CD14-positive monocyte (primary cell): ENCODE data around the gene ESRRA. TPM values are rescaled to one million over a fixed set of nuclear protein-coding genes. Genes with fewer than 3 reads are reported as not detected.
"Not testable (repeated sequence)": the region's sequence is repeated elsewhere in the genome, so short reads cannot be mapped to it uniquely, and the experiment has no call there.

Experiments used
- DNase-seq, 3 donors: peaks; one replicate each; pipeline ENCODE4 v3.0.0-alpha.2; 2011 to 2022
- H2AFZ ChIP-seq: 2 replicates; pipeline ENCODE4 v1.6.0; 2012; ENCODE audit warnings: mild to moderate bottlenecking, low read depth, low read length, inconsistent platforms; ENCODE audit not compliant: insufficient read depth, poor library complexity, severe bottlenecking
- H3K27ac ChIP-seq, 2 donors: 1 replicate in 1 of 2; 2 replicates in 1 of 2; pipeline ENCODE4 v1.5.1; 2012 to 2013; ENCODE audit warnings: low read length in 2 of 2, control low read depth in 1 of 2, inconsistent platforms in 1 of 2, low read depth in 1 of 2, mild to moderate bottlenecking in 1 of 2
- H3K27me3 ChIP-seq, 2 donors: one replicate each; pipeline versions ENCODE4 v1.6.0 to v1.6.1; 2011 to 2013; ENCODE audit warnings: low read length in 2 of 2; ENCODE audit not compliant: control insufficient read depth in 2 of 2, insufficient read depth in 2 of 2
- H3K36me3 ChIP-seq, 2 donors: replicated peaks in 1 of 2; 1 replicate in 1 of 2; 2 replicates in 1 of 2; pipeline versions ENCODE4 v1.5.1 to v1.6.1; 2012 to 2013; ENCODE audit warnings: low read length in 2 of 2, control low read depth in 1 of 2, inconsistent platforms in 1 of 2, mild to moderate bottlenecking in 1 of 2; ENCODE audit not compliant: insufficient read depth in 2 of 2, control insufficient read depth in 1 of 2
- H3K4me1 ChIP-seq, 2 donors: 1 replicate in 1 of 2; 2 replicates in 1 of 2; pipeline versions ENCODE4 v1.5.1 to v1.6.1; 2012 to 2013; ENCODE audit warnings: low read length in 2 of 2, control low read depth in 1 of 2, inconsistent platforms in 1 of 2, mild to moderate bottlenecking in 1 of 2, moderate library complexity in 1 of 2; ENCODE audit not compliant: insufficient read depth in 2 of 2, control insufficient read depth in 1 of 2
- H3K4me2 ChIP-seq: replicated peaks from 2 replicates; pipeline ENCODE3; 2012; ENCODE audit warnings: low read length, moderate library complexity, mild to moderate bottlenecking; ENCODE audit not compliant: poor library complexity, severe bottlenecking; ENCODE audit errors: extremely low read depth
- H3K4me3 ChIP-seq, 3 experiments: fragments of 200-600 bp in 1 of 3; sonication (generic) in 1 of 3; replicated peaks in 1 of 3; 1 replicate in 2 of 3; 2 replicates in 1 of 3; pipeline ENCODE4 v1.5.1; 2011 to 2013; ENCODE audit warnings: low read length in 3 of 3, mild to moderate bottlenecking in 3 of 3, control low read depth in 2 of 3, low read depth in 2 of 3, inconsistent platforms in 1 of 3, moderate library complexity in 1 of 3
- H3K79me2 ChIP-seq: 2 replicates; pipeline ENCODE4 v1.6.0; 2012; ENCODE audit warnings: mild to moderate bottlenecking, control low read depth, inconsistent platforms, low read length, moderate library complexity; ENCODE audit not compliant: insufficient read depth
- H3K9ac ChIP-seq: 2 replicates; pipeline ENCODE4 v1.6.0; 2017; ENCODE audit warnings: low read length, mild to moderate bottlenecking; ENCODE audit not compliant: insufficient read depth, poor library complexity, severe bottlenecking
- H3K9me3 ChIP-seq, 2 donors: replicated peaks in 1 of 2; 1 replicate in 1 of 2; 2 replicates in 1 of 2; pipeline versions ENCODE4 v1.5.1 to v1.6.1; 2012 to 2013; ENCODE audit warnings: low read length in 2 of 2, control low read depth in 1 of 2; ENCODE audit not compliant: control insufficient read depth in 1 of 2, insufficient read depth in 1 of 2
- H4K20me1 ChIP-seq: 2 replicates; pipeline ENCODE4 v1.6.0; 2012; ENCODE audit warnings: mild to moderate bottlenecking, low read length, control low read depth, moderate library complexity; ENCODE audit not compliant: insufficient read depth
- H3K27ac Mint-ChIP-seq, 7 donors: one replicate each; pipeline ENCODE4 v1.8.0; 2020; ENCODE audit warnings: mild to moderate bottlenecking in 7 of 7, mixed read lengths in 7 of 7, moderate library complexity in 6 of 7, inconsistent platforms in 2 of 7
- H3K27me3 Mint-ChIP-seq, 3 donors: one replicate each; pipeline ENCODE4 v1.8.0; 2021 to 2022; ENCODE audit warnings: low read depth in 3 of 3, mild to moderate bottlenecking in 3 of 3, mixed read lengths in 3 of 3, moderate library complexity in 3 of 3, inconsistent platforms in 1 of 3
- H3K36me3 Mint-ChIP-seq, 2 donors: one replicate each; pipeline ENCODE4 v1.8.0; 2020; ENCODE audit warnings: mixed read lengths in 2 of 2, inconsistent platforms in 1 of 2, mild to moderate bottlenecking in 1 of 2
- H3K4me1 Mint-ChIP-seq: one replicate; pipeline ENCODE4 v1.8.0; 2020; ENCODE audit warnings: mild to moderate bottlenecking, mixed read lengths
- H3K4me3 Mint-ChIP-seq, 2 donors: one replicate each; pipeline ENCODE4 v1.8.0; 2020; ENCODE audit warnings: mild to moderate bottlenecking in 2 of 2, mixed read lengths in 2 of 2, moderate library complexity in 1 of 2
- H3K9me3 Mint-ChIP-seq, 7 donors: one replicate each; pipeline ENCODE4 v1.8.0; 2020 to 2022; ENCODE audit warnings: mixed read lengths in 7 of 7, mild to moderate bottlenecking in 6 of 7, moderate library complexity in 6 of 7, inconsistent platforms in 2 of 7
- CTCF ChIP-seq: fragments of 200-600 bp; IDR thresholded peaks from one replicate; pipeline ENCODE4 v1.8.0; 2022; ENCODE audit warnings: antibody characterized with exemption, mild to moderate bottlenecking
- WGBS: methylation state at CpG from one replicate; pipeline ENCODE4 v1.1.5; 2013; ENCODE audit warnings: missing lambda C conversion rate; ENCODE audit not compliant: insufficient coverage; 5-methylcytosine and 5-hydroxymethylcytosine counted together
- intact Hi-C, 2 donors: fragments of 100-400 bp; cut with micrococcal nuclease; formaldehyde crosslinking; loops; one replicate each; pipeline versions ENCODE4 v1.15.0 to v1.15.1; 2023
- polyA plus RNA-seq, 3 donors: library from polyadenylated mRNA; depleted of rRNA in 1 of 3; unstranded in 2 of 3; stranded (reverse) in 1 of 3; fragments of 300-500 nt in 2 of 3; fragments of >200 nt in 1 of 3; fragmentation: Illumina TruSeq in 2 of 3; gene quantifications; 1 replicate in 2 of 3; 2 replicates in 1 of 3; pipeline ENCODE4 v1.2.3, GENCODE V29; 2012 to 2021

ESRRA gene
- polyA plus RNA-seq, 3 donors, result 15.3 to 45.7 (median 18.3) TPM

- peaks cover 33 to 55% of the 10 kb centered on the region in 2 donors for H3K36me3 Mint-ChIP-seq
- no peak overlapping the region for H3K4me2 ChIP-seq
- H3K4me1 Mint-ChIP-seq, result peaks cover 32% of the 10 kb centered on the region
- peak overlapping the region in 3 of 7 donors; percentile 44 to 90 (median 57) for H3K27ac Mint-ChIP-seq
- intact Hi-C loops, result no loop called here
- no peaks in the 10 kb centered on the region for H3K9me3 ChIP-seq
- peaks cover 39% of the 10 kb centered on the region for H3K79me2 ChIP-seq
- H3K9ac ChIP-seq, result no peak overlapping the region
- H3K27me3 Mint-ChIP-seq, result peaks cover 0 to 1% (median 0%) of the 10 kb centered on the region in 3 donors
- no peak overlapping the region for H3K27ac ChIP-seq
- TF ChIP-seq CTCF, result no peak
- H2AFZ ChIP-seq, result no peak overlapping the region
- no peaks in the 10 kb centered on the region for H3K9me3 Mint-ChIP-seq
- H3K27me3 ChIP-seq, result no peaks in the 10 kb centered on the region
- no peak overlapping the region for H3K4me3 Mint-ChIP-seq
- WGBS, result 94% methylated on average over 14 of the region's 19 CpGs
- H4K20me1 ChIP-seq, result peaks cover 65% of the 10 kb centered on the region
- no peak overlapping the region for H3K4me3 ChIP-seq
- H3K4me1 ChIP-seq, result peaks cover 22 to 36% of the 10 kb centered on the region in 2 donors
- DNase-seq, result no peak
- H3K36me3 ChIP-seq, result peaks cover 36 to 49% of the 10 kb centered on the region in 2 donors
Measured at GRCh38 chr11:64314146-64314804, 9.0 kb downstream of the ESRRA start.

GRCh38 chr11:64314805-64315561 lies 9.7 kb downstream of the ESRRA start:
- H3K36me3 Mint-ChIP-seq, result peaks cover 32 to 57% of the 10 kb centered on the region in 2 donors
- no peak overlapping the region for H3K4me2 ChIP-seq
- H3K9me3 ChIP-seq, result no peaks in the 10 kb centered on the region
- 98% methylated on average over 20 of the region's 24 CpGs for WGBS
- no peak overlapping the region for H3K4me3 Mint-ChIP-seq
- H3K4me3 ChIP-seq, result no peak overlapping the region
- no peak overlapping the region for H3K9ac ChIP-seq
- H3K36me3 ChIP-seq, result peaks cover 36 to 42% of the 10 kb centered on the region in 2 donors
- H3K79me2 ChIP-seq, result peaks cover 32% of the 10 kb centered on the region
- peaks cover 38% of the 10 kb centered on the region for H3K4me1 Mint-ChIP-seq
- no peaks in the 10 kb centered on the region for H3K9me3 Mint-ChIP-seq
- H3K27ac ChIP-seq, result peak overlapping the region in 1 of 2 donors; percentile 3
- H3K4me1 ChIP-seq, result peaks cover 28 to 43% of the 10 kb centered on the region in 2 donors
- peaks cover 0 to 1% (median 0%) of the 10 kb centered on the region in 3 donors for H3K27me3 Mint-ChIP-seq
- peaks cover 58% of the 10 kb centered on the region for H4K20me1 ChIP-seq
- H3K27ac Mint-ChIP-seq, result peak overlapping the region in 3 of 7 donors; percentile 6 to 90 (median 71)
- intact Hi-C loops, result loop anchor here (5.0 kb wide), 1 partner anchor 42 kb away; the partner anchor contains the start of gene RPS6KA4 (in 2 of the 2)
- no peaks in the 10 kb centered on the region for H3K27me3 ChIP-seq
- DNase-seq, result no peak
- H2AFZ ChIP-seq, result no peak overlapping the region
- TF ChIP-seq CTCF, result no peak

- Histone ChIP-seq H3K36me3 (peaks cover 38 to 47% of the 10 kb centered on the region in 2 donors), H3K4me1 (peaks cover 28 to 43% of the 10 kb centered on the region in 2 donors), H4K20me1 (peaks cover 51% of the 10 kb centered on the region), H3K79me2 (peaks cover 26% of the 10 kb centered on the region), H3K27ac (peak overlapping the region; percentile 96 to 97)
- H3K4me3 ChIP-seq, H2AFZ ChIP-seq, DNase-seq, H3K4me3 Mint-ChIP-seq, H3K27me3 Mint-ChIP-seq, H3K9me3 ChIP-seq, H3K27me3 ChIP-seq, H3K9me3 Mint-ChIP-seq, H3K9ac ChIP-seq, H3K4me2 ChIP-seq: not testable (repeated sequence)
- peaks cover 38 to 60% of the 10 kb centered on the region in 2 donors for H3K36me3 Mint-ChIP-seq
- peaks cover 37% of the 10 kb centered on the region for H3K4me1 Mint-ChIP-seq
- intact Hi-C loops, result loop anchor here (5.0 kb wide), 1 partner anchor 41 kb away; the partner anchor contains the start of gene RPS6KA4 (in 2 of the 2)
- H3K27ac Mint-ChIP-seq, result peak overlapping the region in 6 of 7 donors; percentile 6 to 99 (median 99)
- WGBS, result 95% methylated on average over 13 of the region's 25 CpGs
Measured at GRCh38 chr11:64315667-64316526, 10.6 kb downstream of the ESRRA start.
